SK-N-SH (cell line): ENCODE data around the gene DNAJB11. TPM values are rescaled to one million over a fixed set of nuclear protein-coding genes. Genes with fewer than 3 reads are reported as not detected.

Experiments used
- CTCF ChIA-PET: fragments of 300-600, 350-600 bp; formaldehyde crosslinking; extraction: SDS; loops from one replicate; lab custom pipeline; 2021; lab: Yijun Ruan, JAX
- POLR2A ChIA-PET: fragments of 350-600 bp; sonication (Branson Sonifier 250); formaldehyde crosslinking; extraction: SDS; loops from one replicate; lab custom pipeline; 2020; ENCODE audit warnings: antibody characterized with exemption, inconsistent platforms; lab: Yijun Ruan, JAX
- DNase-seq: peaks from one replicate; pipeline ENCODE4 v3.0.0; 2012
- H2AFZ ChIP-seq: fragments of 200-600 bp; sonication (generic); 2 replicates; pipeline ENCODE4 v1.8.1; 2016; ENCODE audit warnings: antibody characterized with exemption, mild to moderate bottlenecking, low read depth
- H3F3A ChIP-seq: fragments of 200-600 bp; sonication (generic); replicated peaks from 2 replicates; pipeline ENCODE3; 2016; ENCODE audit warnings: antibody characterized with exemption, mild to moderate bottlenecking; ENCODE audit not compliant: insufficient read depth
- H3K27ac ChIP-seq, 2 experiments: fragments of 200-500 bp in 1 of 2; fragments of 200-600 bp in 1 of 2; sonication (Bioruptor generic) in 1 of 2; sonication (generic), shearing (Covaris generic) in 1 of 2; 2 replicates each; pipeline versions ENCODE4 v1.5.1 to v1.6.1; 2014 to 2016; ENCODE audit warnings: low read depth in 2 of 2, inconsistent platforms in 1 of 2, low read length in 1 of 2, mild to moderate bottlenecking in 1 of 2, mixed read lengths in 1 of 2
- H3K27me3 ChIP-seq: fragments of 200-600 bp; sonication (generic), shearing (Covaris generic); 2 replicates; pipeline ENCODE4 v1.6.1; 2016; ENCODE audit warnings: mixed run types; ENCODE audit not compliant: insufficient read depth
- H3K36me3 ChIP-seq, 2 experiments: fragments of 200-500 bp in 1 of 2; fragments of 200-600 bp in 1 of 2; sonication (Bioruptor generic) in 1 of 2; sonication (generic) in 1 of 2; replicated peaks in 1 of 2; 2 replicates each; pipeline versions ENCODE3 to v1.5.1; 2014 to 2016; ENCODE audit warnings: low read length in 1 of 2, mild to moderate bottlenecking in 1 of 2; ENCODE audit not compliant: insufficient read depth in 2 of 2, control insufficient read depth in 1 of 2
- H3K4me1 ChIP-seq, 2 experiments: fragments of 200-500 bp in 1 of 2; fragments of 200-600 bp in 1 of 2; sonication (Bioruptor generic) in 1 of 2; sonication (generic), shearing (Covaris generic) in 1 of 2; 2 replicates each; pipeline versions ENCODE4 v1.5.1 to v1.6.1; 2014 to 2016; ENCODE audit warnings: low read depth in 1 of 2, low read length in 1 of 2, mixed run types in 1 of 2; ENCODE audit not compliant: insufficient read depth in 2 of 2, control insufficient read depth in 1 of 2
- H3K4me2 ChIP-seq: fragments of 200-600 bp; sonication (generic), shearing (Covaris generic); 2 replicates; pipeline ENCODE4 v1.6.1; 2017; ENCODE audit warnings: mixed run types
- H3K4me3 ChIP-seq, 2 experiments: fragments of 200-500 bp in 1 of 2; fragments of 200-600 bp in 1 of 2; sonication (Bioruptor generic) in 1 of 2; sonication (generic), shearing (Covaris generic) in 1 of 2; 2 replicates each; pipeline versions ENCODE4 v1.5.1 to v1.8.1; 2014 to 2016; ENCODE audit warnings: low read depth in 2 of 2, inconsistent platforms in 1 of 2, low read length in 1 of 2, mild to moderate bottlenecking in 1 of 2, mixed read lengths in 1 of 2, moderate library complexity in 1 of 2
- H3K79me2 ChIP-seq: fragments of 200-600 bp; sonication (generic); 2 replicates; pipeline ENCODE4 v1.8.1; 2017; ENCODE audit warnings: mild to moderate bottlenecking; ENCODE audit not compliant: insufficient read depth
- H3K9ac ChIP-seq: fragments of 200-600 bp; sonication (generic); 2 replicates; pipeline ENCODE4 v1.6.1; 2017; ENCODE audit warnings: mixed run types
- H3K9me2 ChIP-seq: fragments of 200-600 bp; sonication (generic); 2 replicates; pipeline ENCODE4 v1.6.1; 2017; ENCODE audit warnings: mixed run types
- H3K9me3 ChIP-seq: fragments of 200-600 bp; sonication (generic); 2 replicates; pipeline ENCODE4 v1.6.1; 2017; ENCODE audit warnings: mixed run types, mild to moderate bottlenecking, moderate library complexity
- H4K20me1 ChIP-seq: fragments of 200-600 bp; sonication (generic); 2 replicates; pipeline ENCODE4 v1.6.1; 2017; ENCODE audit warnings: mild to moderate bottlenecking, mixed run types; ENCODE audit not compliant: insufficient read depth
- ELF1 ChIP-seq: IDR thresholded peaks from 2 replicates; pipeline ENCODE4 v1.4.0; 2012
- EP300 ChIP-seq, 2 experiments: IDR thresholded peaks; 2 replicates each; pipeline versions ENCODE4 v1.4.0 to v1.6.1; 2012; ENCODE audit warnings: borderline replicate concordance in 1 of 2, low read depth in 1 of 2, low read length in 1 of 2
- FOSL2 ChIP-seq: IDR thresholded peaks from 2 replicates; pipeline ENCODE4 v1.4.0; 2012; ENCODE audit warnings: low read depth, mild to moderate bottlenecking, moderate library complexity, borderline replicate concordance
- JUND ChIP-seq: IDR thresholded peaks from 2 replicates; pipeline ENCODE4 v1.4.0; 2012
- RFX5 ChIP-seq: IDR thresholded peaks from 2 replicates; pipeline ENCODE4 v1.6.1; 2012; ENCODE audit warnings: mild to moderate bottlenecking, improper control_type of control experiment, low read length
- RXRA ChIP-seq: IDR thresholded peaks from 2 replicates; pipeline ENCODE4 v1.4.0; 2012; ENCODE audit warnings: low read depth, mild to moderate bottlenecking, borderline replicate concordance
- SMC3 ChIP-seq: IDR thresholded peaks from 2 replicates; pipeline ENCODE4 v1.6.1; 2012; ENCODE audit warnings: low read depth, low read length, improper control_type of control experiment
- TCF12 ChIP-seq: IDR thresholded peaks from 2 replicates; pipeline ENCODE4 v1.4.0; 2012
- TEAD4 ChIP-seq: IDR thresholded peaks from 2 replicates; pipeline ENCODE4 v1.4.0; 2012; ENCODE audit warnings: mild to moderate bottlenecking, borderline replicate concordance; ENCODE audit not compliant: insufficient read depth
- USF2 ChIP-seq: fragments of 150-350 bp; IDR thresholded peaks from 2 replicates; pipeline ENCODE4 v1.6.1; 2017; ENCODE audit warnings: antibody characterized with exemption, low read length, low read depth, borderline replicate concordance
- YY1 ChIP-seq: IDR thresholded peaks from 2 replicates; pipeline ENCODE4 v1.4.0; 2012; ENCODE audit warnings: low read depth, mild to moderate bottlenecking
- WGBS: methylation state at CpG from one replicate; pipeline ENCODE4 v1.1.6; 2017; ENCODE audit warnings: low lambda C conversion rate; 5-methylcytosine and 5-hydroxymethylcytosine counted together
- polyA plus RNA-seq, 3 experiments: library from polyadenylated mRNA; depleted of rRNA; stranded (reverse); fragments of >200 nt; gene quantifications; 2 replicates each; pipeline ENCODE4 v1.2.3, GENCODE V29; 2012
- TF ChIP-seq, protein P1 (sequence below): IDR thresholded peaks from 2 replicates; pipeline ENCODE4 v1.6.1; 2012; ENCODE audit warnings: mild to moderate bottlenecking, low read depth, low read length, moderate library complexity
- TF ChIP-seq, protein P2 (sequence below): fragments of 200-600 bp; sonication (generic); IDR thresholded peaks from 2 replicates; pipeline ENCODE4 v1.6.1; 2017; ENCODE audit warnings: antibody characterized with exemption, mild to moderate bottlenecking, moderate library complexity
- TF ChIP-seq, protein P3 (sequence below): IDR thresholded peaks from 2 replicates; pipeline ENCODE4 v1.4.0; 2012; ENCODE audit warnings: low read depth, borderline replicate concordance

The DNAJB11 gene
- polyA plus RNA-seq, 1 of the 3 experiments (the other 2 are of a cell fraction) = 33.3 TPM

DNA sequence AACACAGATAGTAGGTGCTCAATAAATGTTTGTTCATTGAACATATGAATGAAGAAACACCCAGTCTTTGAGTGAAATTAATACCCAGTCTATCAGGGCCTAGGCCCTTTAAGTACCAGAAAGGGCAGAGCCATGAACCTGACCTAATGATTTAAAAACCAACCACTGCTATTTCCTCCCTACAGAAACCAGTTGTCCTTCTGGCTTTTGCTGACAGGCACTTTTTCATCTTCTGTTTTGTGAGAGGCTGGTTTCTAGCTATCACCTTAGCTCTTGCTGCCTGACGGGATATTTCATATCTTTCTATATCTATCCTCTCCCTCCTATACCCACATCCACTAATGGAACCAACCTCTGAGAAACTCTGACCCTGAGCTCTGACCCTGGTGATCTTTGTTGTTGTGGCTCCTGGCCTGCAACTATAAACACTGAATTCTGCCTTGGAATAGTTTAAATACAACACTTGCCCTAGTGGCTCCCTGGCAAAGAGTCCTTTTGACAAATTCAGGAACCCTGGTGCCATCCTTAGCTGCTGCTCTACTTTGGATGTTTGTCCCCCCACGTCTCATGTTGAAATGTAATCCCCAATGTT lies 38.2 kb downstream of the DNAJB11 start (continued):
- TF ChIP-seq, protein P1, sequence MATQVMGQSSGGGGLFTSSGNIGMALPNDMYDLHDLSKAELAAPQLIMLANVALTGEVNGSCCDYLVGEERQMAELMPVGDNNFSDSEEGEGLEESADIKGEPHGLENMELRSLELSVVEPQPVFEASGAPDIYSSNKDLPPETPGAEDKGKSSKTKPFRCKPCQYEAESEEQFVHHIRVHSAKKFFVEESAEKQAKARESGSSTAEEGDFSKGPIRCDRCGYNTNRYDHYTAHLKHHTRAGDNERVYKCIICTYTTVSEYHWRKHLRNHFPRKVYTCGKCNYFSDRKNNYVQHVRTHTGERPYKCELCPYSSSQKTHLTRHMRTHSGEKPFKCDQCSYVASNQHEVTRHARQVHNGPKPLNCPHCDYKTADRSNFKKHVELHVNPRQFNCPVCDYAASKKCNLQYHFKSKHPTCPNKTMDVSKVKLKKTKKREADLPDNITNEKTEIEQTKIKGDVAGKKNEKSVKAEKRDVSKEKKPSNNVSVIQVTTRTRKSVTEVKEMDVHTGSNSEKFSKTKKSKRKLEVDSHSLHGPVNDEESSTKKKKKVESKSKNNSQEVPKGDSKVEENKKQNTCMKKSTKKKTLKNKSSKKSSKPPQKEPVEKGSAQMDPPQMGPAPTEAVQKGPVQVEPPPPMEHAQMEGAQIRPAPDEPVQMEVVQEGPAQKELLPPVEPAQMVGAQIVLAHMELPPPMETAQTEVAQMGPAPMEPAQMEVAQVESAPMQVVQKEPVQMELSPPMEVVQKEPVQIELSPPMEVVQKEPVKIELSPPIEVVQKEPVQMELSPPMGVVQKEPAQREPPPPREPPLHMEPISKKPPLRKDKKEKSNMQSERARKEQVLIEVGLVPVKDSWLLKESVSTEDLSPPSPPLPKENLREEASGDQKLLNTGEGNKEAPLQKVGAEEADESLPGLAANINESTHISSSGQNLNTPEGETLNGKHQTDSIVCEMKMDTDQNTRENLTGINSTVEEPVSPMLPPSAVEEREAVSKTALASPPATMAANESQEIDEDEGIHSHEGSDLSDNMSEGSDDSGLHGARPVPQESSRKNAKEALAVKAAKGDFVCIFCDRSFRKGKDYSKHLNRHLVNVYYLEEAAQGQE = no peak
- no peak for TF ChIP-seq RFX5
- TF ChIP-seq, all 33 proteins: peak for 0

DNA sequence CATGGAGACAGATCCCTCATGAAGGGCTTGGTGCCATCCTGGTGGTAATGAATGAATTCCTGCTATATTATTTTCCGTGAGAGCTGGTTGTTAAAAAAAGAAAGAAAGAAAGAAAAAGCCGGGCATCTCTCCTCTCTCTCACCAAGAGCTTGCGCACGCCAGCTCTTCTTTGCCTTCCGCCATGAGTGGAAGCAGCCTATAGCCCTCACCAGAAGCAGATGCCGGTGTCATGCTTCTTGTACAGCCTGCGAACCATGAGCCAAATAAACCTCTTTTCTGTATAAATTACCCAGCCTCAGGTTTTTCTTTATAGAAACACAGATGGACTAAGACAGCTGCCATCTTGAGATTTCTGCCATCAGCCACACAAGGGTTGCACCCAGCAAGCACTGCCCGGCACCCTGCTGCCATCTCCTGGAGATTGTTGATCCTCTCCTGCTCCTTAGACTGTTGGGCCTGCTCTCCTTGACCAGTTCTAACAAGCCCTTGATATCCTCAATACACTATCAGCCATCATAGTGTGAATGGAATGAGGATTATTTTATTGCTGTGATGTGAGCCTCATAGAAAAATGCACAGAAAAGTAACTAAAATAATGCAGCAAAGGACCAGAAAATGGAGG lies 38.8 kb downstream of the DNAJB11 start:
- no peak overlapping the region for H3K4me3 ChIP-seq
- ChIA-PET POLR2A (no interaction called here), CTCF (interaction anchor here (1.7 to 1.9 kb wide), 3 partner anchors 8 to 212 kb away, joined by 6 to 11 read pairs (median 10); no protein-coding TSS in a partner anchor)
- 71% methylated on average over 8 of the region's 8 CpGs for WGBS
- no peak overlapping the region for H3K9ac ChIP-seq
- H2AFZ ChIP-seq = no peak overlapping the region
- H3K36me3 ChIP-seq = no peaks in the 10 kb centered on the region
- no peak overlapping the region for H3K4me2 ChIP-seq
- H3F3A ChIP-seq = no peaks in the 10 kb centered on the region
- no peaks in the 10 kb centered on the region for H3K79me2 ChIP-seq
- H3K27me3 ChIP-seq = peaks cover 4% of the 10 kb centered on the region; the same call in 1 of the 2 replicates
- DNase-seq = no peak
- H3K27ac ChIP-seq = no peak overlapping the region
- TF ChIP-seq, protein P2, sequence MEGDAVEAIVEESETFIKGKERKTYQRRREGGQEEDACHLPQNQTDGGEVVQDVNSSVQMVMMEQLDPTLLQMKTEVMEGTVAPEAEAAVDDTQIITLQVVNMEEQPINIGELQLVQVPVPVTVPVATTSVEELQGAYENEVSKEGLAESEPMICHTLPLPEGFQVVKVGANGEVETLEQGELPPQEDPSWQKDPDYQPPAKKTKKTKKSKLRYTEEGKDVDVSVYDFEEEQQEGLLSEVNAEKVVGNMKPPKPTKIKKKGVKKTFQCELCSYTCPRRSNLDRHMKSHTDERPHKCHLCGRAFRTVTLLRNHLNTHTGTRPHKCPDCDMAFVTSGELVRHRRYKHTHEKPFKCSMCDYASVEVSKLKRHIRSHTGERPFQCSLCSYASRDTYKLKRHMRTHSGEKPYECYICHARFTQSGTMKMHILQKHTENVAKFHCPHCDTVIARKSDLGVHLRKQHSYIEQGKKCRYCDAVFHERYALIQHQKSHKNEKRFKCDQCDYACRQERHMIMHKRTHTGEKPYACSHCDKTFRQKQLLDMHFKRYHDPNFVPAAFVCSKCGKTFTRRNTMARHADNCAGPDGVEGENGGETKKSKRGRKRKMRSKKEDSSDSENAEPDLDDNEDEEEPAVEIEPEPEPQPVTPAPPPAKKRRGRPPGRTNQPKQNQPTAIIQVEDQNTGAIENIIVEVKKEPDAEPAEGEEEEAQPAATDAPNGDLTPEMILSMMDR = peak; percentile 27; the same call in 1 of the 2 replicates
- no peak for TF ChIP-seq FOSL2
- TF ChIP-seq, all 33 proteins: peak for 1
- Histone ChIP-seq H3K9me2 (no peaks in the 10 kb centered on the region), H3K9me3 (no peaks in the 10 kb centered on the region), H4K20me1 (no peaks in the 10 kb centered on the region), H3K4me1 (no peaks in the 10 kb centered on the region; a peak in 1 of 4 replicates)

GRCh38 chr3:186612065-186612464 lies 41.5 kb downstream of the DNAJB11 start:
- CTCF ChIA-PET = interaction anchor here (2.9 to 6.4 kb wide), 2 partner anchors 15 to 629 kb away, joined by 11 to 167 read pairs; no protein-coding TSS in a partner anchor
- 9% methylated on average over 4 of the region's 5 CpGs for WGBS
- H3K4me3 ChIP-seq = no peak overlapping the region
- TF ChIP-seq TCF12 (no peak), SMC3 (no peak), RXRA (no peak), JUND (no peak), EP300 (IDR thresholded peaks at IDR 0.05; ENCODE audit: borderline replicate concordance in 1 of 2, low read depth in 1 of 2, low read length in 1 of 2) (no peak), TEAD4 (no peak), YY1 (no peak), ELF1 (no peak), USF2 (no peak)
- TF ChIP-seq, protein P3, sequence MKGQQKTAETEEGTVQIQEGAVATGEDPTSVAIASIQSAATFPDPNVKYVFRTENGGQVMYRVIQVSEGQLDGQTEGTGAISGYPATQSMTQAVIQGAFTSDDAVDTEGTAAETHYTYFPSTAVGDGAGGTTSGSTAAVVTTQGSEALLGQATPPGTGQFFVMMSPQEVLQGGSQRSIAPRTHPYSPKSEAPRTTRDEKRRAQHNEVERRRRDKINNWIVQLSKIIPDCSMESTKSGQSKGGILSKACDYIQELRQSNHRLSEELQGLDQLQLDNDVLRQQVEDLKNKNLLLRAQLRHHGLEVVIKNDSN = no peak
- TF ChIP-seq, protein P2 = no peak

More at GRCh38 chr3:186612065-186612464, 41.5 kb downstream of the DNAJB11 start:
- no peaks in the 10 kb centered on the region for H3K9me3 ChIP-seq
- H3F3A ChIP-seq = no peaks in the 10 kb centered on the region
- H3K27ac ChIP-seq = no peak overlapping the region
- H2AFZ ChIP-seq = no peak overlapping the region
- no peak overlapping the region for H3K9ac ChIP-seq
- peaks cover 7% of the 10 kb centered on the region; the same call in 1 of the 2 replicates for H3K27me3 ChIP-seq
- H3K79me2 ChIP-seq = no peaks in the 10 kb centered on the region
- peaks cover 0 to 7% of the 10 kb centered on the region in 2 experiments; a peak in 2 of 4 replicates for H3K4me1 ChIP-seq
- no peaks in the 10 kb centered on the region for H3K36me3 ChIP-seq
- DNase-seq = no peak
- H3K9me2 ChIP-seq = no peaks in the 10 kb centered on the region
- no peaks in the 10 kb centered on the region for H4K20me1 ChIP-seq
- POLR2A ChIA-PET = no interaction called here
- H3K4me2 ChIP-seq = no peak overlapping the region
